ENCODE data around the gene AKR1D1.
"Not testable (repeated sequence)": the region's sequence is repeated elsewhere in the genome, so short reads cannot be mapped to it uniquely, and the experiment has no call there.

Gene AKR1D1

DNA sequence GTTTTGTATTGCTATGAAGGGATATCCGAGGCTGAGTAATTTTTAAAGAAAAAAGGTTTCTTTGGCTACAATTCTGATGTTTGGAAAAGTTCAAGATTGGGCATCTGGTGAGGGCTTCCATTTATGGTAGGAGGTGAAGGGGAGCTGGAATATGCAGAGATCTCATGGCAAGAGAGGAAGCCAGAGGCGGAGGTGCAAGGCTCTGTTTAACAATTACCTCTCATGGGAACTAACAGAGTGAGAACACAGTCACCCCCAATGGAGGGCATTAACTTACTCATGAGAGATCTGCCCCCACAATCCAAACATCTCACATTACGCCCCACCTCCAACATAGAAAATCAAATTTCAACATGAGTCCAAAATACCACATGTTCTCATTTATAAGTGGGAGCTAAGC lies 62.0 kb downstream of the AKR1D1 start:
- no peak overlapping the region for H3K4me3 ChIP-seq (ENCODE audit: low read depth, low read length)
- TF ChIP-seq CTCF (IDR thresholded peaks at IDR 0.05; ENCODE audit: low read depth, low read length): no peak

- no peak overlapping the region for H3K4me3 ChIP-seq (ENCODE audit: low read depth, low read length)
- TF ChIP-seq CTCF (IDR thresholded peaks at IDR 0.05; ENCODE audit: low read depth, low read length): no peak
These were observed 66.4 kb downstream of the AKR1D1 start for GRCh38 chr7:138142583-138143201.

DNA sequence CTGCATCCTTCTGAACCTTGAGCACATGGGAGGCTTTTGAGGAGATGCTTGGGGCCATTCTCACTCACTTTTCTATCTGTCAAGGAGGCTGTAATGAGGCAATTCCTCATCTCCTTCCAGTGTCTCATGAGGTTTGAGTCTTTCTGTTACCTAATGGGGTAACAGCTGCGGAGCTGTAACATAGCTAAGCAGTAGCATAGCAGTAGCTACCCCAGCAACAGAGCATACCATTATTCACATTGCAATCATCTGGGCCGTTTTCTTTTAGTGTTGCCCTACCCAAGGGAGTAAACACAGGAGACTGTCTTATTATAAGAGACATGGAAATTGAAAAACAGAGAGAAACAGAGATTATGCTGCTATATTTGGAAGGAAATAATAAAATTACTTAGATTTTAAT lies 68.7 kb downstream of the AKR1D1 start:
- TF ChIP-seq CTCF (IDR thresholded peaks at IDR 0.05; ENCODE audit: low read depth, low read length): no peak

GRCh38 chr7:138146221-138146620 lies 70.0 kb downstream of the AKR1D1 start:
- H3K4me3 ChIP-seq (ENCODE audit: low read depth, low read length): not testable (repeated sequence)

More for the DNA sequence above, 68.7 kb downstream of the AKR1D1 start:
- no peak overlapping the region for H3K4me3 ChIP-seq (ENCODE audit: low read depth, low read length)

- not testable (repeated sequence) for H3K4me3 ChIP-seq (ENCODE audit: low read depth, low read length)
These were observed 70.8 kb downstream of the AKR1D1 start for GRCh38 chr7:138146757-138147734.

GRCh38 chr7:138151731-138152577 lies 75.7 kb downstream of the AKR1D1 start:
- H3K4me3 ChIP-seq (ENCODE audit: low read depth, low read length): no peak overlapping the region
- no peak for TF ChIP-seq CTCF (IDR thresholded peaks at IDR 0.05; ENCODE audit: low read depth, low read length)

DNA sequence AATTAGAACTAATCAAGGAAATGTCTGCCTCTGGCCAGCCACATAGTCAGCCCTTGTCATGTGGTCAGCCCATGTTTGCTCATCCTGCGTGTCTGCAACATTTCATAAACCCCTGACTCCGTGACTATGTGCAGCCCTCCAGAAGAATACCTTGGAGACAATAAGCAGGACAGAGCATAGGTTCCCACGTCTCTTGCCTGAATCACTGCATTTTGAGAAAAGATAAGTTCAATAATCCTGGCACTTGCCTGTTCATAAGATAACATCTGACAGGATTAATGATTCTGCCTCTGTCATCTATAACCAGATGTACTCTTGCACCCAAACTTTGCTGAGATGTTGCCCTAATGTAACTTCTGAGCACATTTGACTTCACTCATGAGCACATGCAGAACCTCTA lies 78.4 kb downstream of the AKR1D1 start:
- no peak overlapping the region for H3K4me3 ChIP-seq (ENCODE audit: low read depth, low read length)
- TF ChIP-seq CTCF (IDR thresholded peaks at IDR 0.05; ENCODE audit: low read depth, low read length): no peak

DNA sequence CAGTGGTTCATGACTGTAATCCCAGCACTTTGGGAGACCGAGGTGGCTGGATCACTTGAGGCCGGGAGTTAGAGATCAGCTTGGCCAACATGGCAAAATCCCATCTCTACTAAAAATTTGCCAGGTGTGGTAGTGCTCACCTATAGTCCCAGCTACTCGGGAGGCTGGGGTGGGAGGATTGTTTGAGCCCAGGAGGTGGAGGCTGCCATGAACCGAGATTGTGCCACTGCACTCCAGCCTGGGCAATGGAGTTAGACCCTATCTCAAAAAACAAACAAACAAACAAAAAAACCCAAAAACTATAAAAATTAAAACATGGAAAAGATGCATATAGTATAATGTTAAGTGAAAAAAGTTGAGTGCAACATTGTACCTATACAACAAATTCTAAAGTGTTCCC lies 81.4 kb downstream of the AKR1D1 start:
- TF ChIP-seq CTCF (IDR thresholded peaks at IDR 0.05; ENCODE audit: low read depth, low read length): no peak

More for the DNA sequence above, 81.4 kb downstream of the AKR1D1 start:
- H3K4me3 ChIP-seq (ENCODE audit: low read depth, low read length): no peak overlapping the region

Data from WI38 (cell line).